B cell (primary cell): ENCODE data around the gene PHLDA3. TPM values are rescaled to one million over a fixed set of nuclear protein-coding genes. Genes with fewer than 3 reads are reported as not detected.

ENCODE experiments used
- ATAC-seq: fragments of 200-7000 bp; cut with Tn5 transposase; one replicate; pipeline ENCODE4 v1.10.0; 2021; ENCODE audit warnings: low read depth, mild to moderate bottlenecking, moderate number of reproducible peaks, moderate library complexity
- CTCF ChIA-PET: fragments of 350-600 bp; sonication (Branson Sonifier 250); formaldehyde crosslinking; loops from one replicate; lab custom pipeline; 2021; ENCODE audit warnings: antibody characterized with exemption, inconsistent platforms; lab: Charles Lee
- POLR2A ChIA-PET: fragments of 350-600 bp; sonication (Branson Sonifier 250); formaldehyde crosslinking; loops from one replicate; lab custom pipeline; 2021; ENCODE audit warnings: antibody characterized with exemption; lab: Charles Lee
- DNase-seq: peaks from one replicate; pipeline ENCODE4 v3.0.0; 2013
- H2AFZ ChIP-seq: 2 replicates; pipeline ENCODE4 v1.6.1; 2012; ENCODE audit warnings: mild to moderate bottlenecking, low read depth, low read length; ENCODE audit not compliant: insufficient read depth, poor library complexity, severe bottlenecking
- H3K27ac ChIP-seq, 2 donors: 1 replicate in 1 of 2; 2 replicates in 1 of 2; pipeline ENCODE4 v1.5.1; 2012 to 2013; ENCODE audit warnings: low read length in 2 of 2, mild to moderate bottlenecking in 2 of 2, moderate library complexity in 1 of 2
- H3K27me3 ChIP-seq, 4 experiments: fragments of 200-600 bp in 1 of 4; sonication (generic) in 1 of 4; replicated peaks in 1 of 4; 1 replicate in 2 of 4; 2 replicates in 2 of 4; pipeline versions ENCODE4 v1.6.1 to v1.7.0; 2013 to 2016; ENCODE audit warnings: low read length in 3 of 4, mild to moderate bottlenecking in 2 of 4, mixed read lengths in 1 of 4, moderate library complexity in 1 of 4; ENCODE audit not compliant: insufficient read depth in 4 of 4, control insufficient read depth in 3 of 4; ENCODE audit errors: control extremely low read depth in 1 of 4
- H3K36me3 ChIP-seq, 2 experiments: replicated peaks in 1 of 2; 1 replicate in 1 of 2; 2 replicates in 1 of 2; pipeline versions ENCODE4 v1.6.1 to v1.7.1; 2013; ENCODE audit warnings: low read length in 1 of 2; ENCODE audit not compliant: insufficient read depth in 2 of 2, control insufficient read depth in 1 of 2; ENCODE audit errors: control extremely low read depth in 1 of 2, extremely low read depth in 1 of 2
- H3K4me1 ChIP-seq, 2 donors: fragments of 200-600 bp in 1 of 2; sonication (generic) in 1 of 2; 1 replicate in 1 of 2; 2 replicates in 1 of 2; pipeline versions ENCODE4 v1.5.1 to v1.6.1; 2013 to 2017; ENCODE audit warnings: low read length in 2 of 2; ENCODE audit not compliant: control insufficient read depth in 2 of 2, insufficient read depth in 2 of 2
- H3K4me2 ChIP-seq: replicated peaks from 2 replicates; pipeline ENCODE3; 2012; ENCODE audit warnings: mild to moderate bottlenecking, low read depth, low read length; ENCODE audit not compliant: poor library complexity, severe bottlenecking
- H3K4me3 ChIP-seq, 5 experiments: fragments of 200-600 bp in 1 of 5; sonication (generic) in 1 of 5; 1 replicate in 3 of 5; 2 replicates in 2 of 5; pipeline versions ENCODE4 v1.5.1 to v1.7.0; 2011 to 2016; ENCODE audit warnings: low read length in 4 of 5, mild to moderate bottlenecking in 4 of 5, low read depth in 2 of 5, control low read depth in 1 of 5, moderate library complexity in 1 of 5; ENCODE audit not compliant: insufficient read depth in 1 of 5; ENCODE audit errors: control extremely low read depth in 1 of 5, extremely low read depth in 1 of 5
- H3K79me2 ChIP-seq: fragments of 200-600 bp; sonication (generic); one replicate; pipeline ENCODE4 v1.6.0; 2016; ENCODE audit warnings: low read length; ENCODE audit not compliant: control insufficient read depth, insufficient read depth
- H3K9ac ChIP-seq: fragments of 200-600 bp; sonication (generic); 2 replicates; pipeline ENCODE4 v1.6.1; 2017; ENCODE audit warnings: mild to moderate bottlenecking, low read length, moderate library complexity
- H3K9me3 ChIP-seq, 3 donors: one replicate each; pipeline versions ENCODE4 v1.6.1 to v1.7.1; 2013; ENCODE audit warnings: low read length in 2 of 3; ENCODE audit not compliant: control insufficient read depth in 2 of 3, insufficient read depth in 1 of 3; ENCODE audit errors: control extremely low read depth in 1 of 3
- H4K20me1 ChIP-seq: 2 replicates; pipeline ENCODE4 v1.6.0; 2012; ENCODE audit warnings: mild to moderate bottlenecking, low read length; ENCODE audit not compliant: insufficient read depth, control insufficient read depth, poor library complexity, severe bottlenecking
- H3K27ac Mint-ChIP-seq: one replicate; pipeline ENCODE4 v1.8.0; 2021; ENCODE audit warnings: mixed read lengths
- H3K27me3 Mint-ChIP-seq: one replicate; pipeline ENCODE4 v1.8.0; 2021; ENCODE audit warnings: mixed read lengths
- H3K4me1 Mint-ChIP-seq: one replicate; pipeline ENCODE4 v1.8.0; 2021; ENCODE audit warnings: mixed read lengths
- H3K4me3 Mint-ChIP-seq: one replicate; pipeline ENCODE4 v1.8.0; 2021; ENCODE audit warnings: mixed read lengths
- H3K9me3 Mint-ChIP-seq: one replicate; pipeline ENCODE4 v1.8.0; 2022; ENCODE audit warnings: mixed read lengths; ENCODE audit not compliant: insufficient read depth
- EZH2 ChIP-seq: IDR thresholded peaks from 2 replicates; pipeline ENCODE4 v1.6.1; 2012; ENCODE audit warnings: borderline replicate concordance, low read depth, mild to moderate bottlenecking, moderate library complexity, low read length; ENCODE audit not compliant: insufficient read depth, poor library complexity, severe bottlenecking
- whole genome bisulfite sequencing: methylation state at CpG from one replicate; pipeline ENCODE4 v1.1.5; 2013; ENCODE audit warnings: missing lambda C conversion rate; ENCODE audit not compliant: insufficient coverage; 5-methylcytosine and 5-hydroxymethylcytosine counted together
- intact Hi-C: fragments of 100-400 bp; cut with micrococcal nuclease; formaldehyde crosslinking; loops from one replicate; pipeline ENCODE4 v1.10.0; 2022
- polyA plus RNA-seq: library from polyadenylated mRNA; depleted of rRNA; stranded (reverse); fragments of >200 nt; gene quantifications from 2 replicates; pipeline ENCODE4 v1.2.3, GENCODE V29; 2012
- total RNA-seq, 2 donors: library from RNA; stranded (reverse); fragments of 120-200 nt in 1 of 2; gene quantifications; 1 replicate in 1 of 2; 2 replicates in 1 of 2; pipeline versions ENCODE4 v1.2.3 to v1.2.4, GENCODE V29; 2013 to 2022
- TF ChIP-seq, protein P1 (sequence below): fragments of 200-600 bp; IDR thresholded peaks from one replicate; pipeline ENCODE4 v1.8.0; 2022; ENCODE audit warnings: antibody characterized with exemption, mild to moderate bottlenecking

PHLDA3 gene
- total and polyA plus RNA-seq, 2 donors (not counting 1 experiment from before 2014, with no cell fraction given): 0.20 to 0.30 TPM

GRCh38 chr1:201450721-201451291 is 18.2 kb downstream of the PHLDA3 start:
- no peak for ATAC-seq
- H3K27me3 ChIP-seq: peaks cover 0 to 16% (median 0%) of the 10 kb centered on the region in 4 experiments
- H3K9ac ChIP-seq: no peak overlapping the region
- no peaks in the 10 kb centered on the region for H4K20me1 ChIP-seq
- ChIA-PET POLR2A (no interaction called here), CTCF (interaction anchor here (8.0 kb wide), 1 partner anchor 61 kb away, joined by 104 read pairs; no protein-coding TSS in a partner anchor)
- Mint-ChIP-seq H3K27me3 (peaks cover 17% of the 10 kb centered on the region), H3K27ac (no peak overlapping the region), H3K9me3 (no peaks in the 10 kb centered on the region), H3K4me1 (peaks cover 4% of the 10 kb centered on the region), H3K4me3 (no peak overlapping the region)
- TF ChIP-seq EZH2: no peak
- TF ChIP-seq, protein P1, sequence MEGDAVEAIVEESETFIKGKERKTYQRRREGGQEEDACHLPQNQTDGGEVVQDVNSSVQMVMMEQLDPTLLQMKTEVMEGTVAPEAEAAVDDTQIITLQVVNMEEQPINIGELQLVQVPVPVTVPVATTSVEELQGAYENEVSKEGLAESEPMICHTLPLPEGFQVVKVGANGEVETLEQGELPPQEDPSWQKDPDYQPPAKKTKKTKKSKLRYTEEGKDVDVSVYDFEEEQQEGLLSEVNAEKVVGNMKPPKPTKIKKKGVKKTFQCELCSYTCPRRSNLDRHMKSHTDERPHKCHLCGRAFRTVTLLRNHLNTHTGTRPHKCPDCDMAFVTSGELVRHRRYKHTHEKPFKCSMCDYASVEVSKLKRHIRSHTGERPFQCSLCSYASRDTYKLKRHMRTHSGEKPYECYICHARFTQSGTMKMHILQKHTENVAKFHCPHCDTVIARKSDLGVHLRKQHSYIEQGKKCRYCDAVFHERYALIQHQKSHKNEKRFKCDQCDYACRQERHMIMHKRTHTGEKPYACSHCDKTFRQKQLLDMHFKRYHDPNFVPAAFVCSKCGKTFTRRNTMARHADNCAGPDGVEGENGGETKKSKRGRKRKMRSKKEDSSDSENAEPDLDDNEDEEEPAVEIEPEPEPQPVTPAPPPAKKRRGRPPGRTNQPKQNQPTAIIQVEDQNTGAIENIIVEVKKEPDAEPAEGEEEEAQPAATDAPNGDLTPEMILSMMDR: no peak
- no peaks in the 10 kb centered on the region for H3K79me2 ChIP-seq
- H3K27ac ChIP-seq: no peak overlapping the region
- DNase-seq: no peak
- H3K9me3 ChIP-seq: peaks cover 0 to 5% (median 0%) of the 10 kb centered on the region in 3 donors
- no peak overlapping the region for H2AFZ ChIP-seq
- H3K36me3 ChIP-seq: no peaks in the 10 kb centered on the region
- WGBS: 34% methylated on average over 11 of the region's 12 CpGs
- H3K4me2 ChIP-seq: peak overlapping the region; percentile 6
- peaks cover 9 to 17% of the 10 kb centered on the region in 2 donors for H3K4me1 ChIP-seq
- H3K4me3 ChIP-seq: no peak overlapping the region
- intact Hi-C loops: no loop called here

GRCh38 chr1:201448990-201449389 is 20.0 kb downstream of the PHLDA3 start:
- H3K27ac ChIP-seq: no peak overlapping the region
- CTCF ChIA-PET: interaction anchor here (2.4 to 8.0 kb wide), 4 partner anchors 13 to 67 kb away, joined by 6 to 104 read pairs (median 34); no protein-coding TSS in a partner anchor
- no peak for ATAC-seq
- peaks cover 9 to 17% of the 10 kb centered on the region in 2 donors for H3K4me1 ChIP-seq
- TF ChIP-seq, protein P1: no peak
- no peak for TF ChIP-seq EZH2
- no peak for DNase-seq
- Mint-ChIP-seq H3K27ac (no peak overlapping the region), H3K27me3 (peaks cover 20% of the 10 kb centered on the region), H3K4me1 (peaks cover 4% of the 10 kb centered on the region), H3K4me3 (no peak overlapping the region), H3K9me3 (no peaks in the 10 kb centered on the region)
- no peaks in the 10 kb centered on the region for H4K20me1 ChIP-seq
- H3K79me2 ChIP-seq: no peaks in the 10 kb centered on the region
- intact Hi-C loops: loop anchor here (1.0 to 10.0 kb wide), 3 partner anchors 33 to 346 kb away; no protein-coding TSS in a partner anchor
- H2AFZ ChIP-seq: no peak overlapping the region
- POLR2A ChIA-PET: no interaction called here
- peaks cover 0 to 12% (median 1%) of the 10 kb centered on the region in 4 experiments for H3K27me3 ChIP-seq
- no peak overlapping the region for H3K9ac ChIP-seq
- peaks cover 0 to 10% (median 0%) of the 10 kb centered on the region in 3 donors for H3K9me3 ChIP-seq
- H3K36me3 ChIP-seq: no peaks in the 10 kb centered on the region
- no peak overlapping the region for H3K4me3 ChIP-seq
- 100% methylated on average over 3 of the region's 5 CpGs for WGBS
- no peak overlapping the region for H3K4me2 ChIP-seq
